Karpas-422 (cell line): Measurements from ENCODE around the gene IFT52. TPM values are rescaled to one million over a fixed set of nuclear protein-coding genes. Genes with fewer than 3 reads are reported as not detected.
A peak's percentile ranks its signal among the peaks of the same experiment; 100 is the strongest.

Experiments used
- DNase-seq: peaks from one replicate; pipeline ENCODE4 v3.0.0-alpha.2; 2015
- H2AFZ ChIP-seq: fragments of 200-600 bp; sonication (generic); 2 replicates; pipeline ENCODE4 v1.6.1; 2014; ENCODE audit warnings: antibody characterized with exemption, low read length, mixed read lengths
- H3K27ac ChIP-seq: fragments of 200-600 bp; sonication (generic); 2 replicates; pipeline ENCODE4 v1.5.1; 2014; ENCODE audit warnings: mild to moderate bottlenecking, low read length, moderate library complexity
- H3K27me3 ChIP-seq: fragments of 200-600 bp; sonication (generic); 2 replicates; pipeline ENCODE4 v1.6.1; 2014; ENCODE audit warnings: low read length, mixed read lengths
- H3K36me3 ChIP-seq: fragments of 200-600 bp; sonication (generic); 2 replicates; pipeline ENCODE4 v1.6.1; 2014; ENCODE audit warnings: low read length, mixed read lengths; ENCODE audit not compliant: insufficient read depth
- H3K4me1 ChIP-seq: fragments of 200-600 bp; sonication (generic); 2 replicates; pipeline ENCODE4 v1.6.1; 2014; ENCODE audit warnings: mild to moderate bottlenecking, low read length, mixed read lengths
- H3K4me2 ChIP-seq: fragments of 200-600 bp; sonication (generic); 2 replicates; pipeline ENCODE4 v1.6.1; 2014; ENCODE audit warnings: low read length, low read depth, mild to moderate bottlenecking; ENCODE audit not compliant: poor library complexity, severe bottlenecking
- H3K4me3 ChIP-seq: fragments of 200-600 bp; sonication (generic); 2 replicates; pipeline ENCODE4 v1.5.1; 2014; ENCODE audit warnings: mild to moderate bottlenecking, antibody characterized with exemption, low read length, mixed read lengths
- H3K79me2 ChIP-seq: fragments of 200-600 bp; sonication (generic); 2 replicates; pipeline ENCODE4 v1.6.1; 2014; ENCODE audit warnings: mild to moderate bottlenecking, low read length, mixed read lengths
- H3K9ac ChIP-seq: fragments of 200-600 bp; sonication (generic); 2 replicates; pipeline ENCODE4 v1.6.0; 2014; ENCODE audit warnings: low read length
- H3K9me2 ChIP-seq: fragments of 200-600 bp; sonication (generic), shearing (Covaris generic); replicated peaks from 2 replicates; pipeline ENCODE4 v1.6.0; 2014; ENCODE audit warnings: mild to moderate bottlenecking, low read length, moderate library complexity; ENCODE audit not compliant: insufficient read depth
- H3K9me3 ChIP-seq: fragments of 300-700, 200-600 bp; sonication (generic); 2 replicates; pipeline ENCODE4 v1.6.1; 2014; ENCODE audit warnings: low read length, mixed read lengths
- H4K20me1 ChIP-seq: fragments of 200-600 bp; sonication (generic); 2 replicates; pipeline ENCODE4 v1.6.1; 2014; ENCODE audit warnings: mild to moderate bottlenecking, antibody characterized with exemption, low read length, low read depth; ENCODE audit not compliant: insufficient read depth
- total RNA-seq: library from RNA; depleted of rRNA; stranded (reverse); fragments of >200 nt; shearing (Covaris generic); gene quantifications from 2 replicates; pipeline ENCODE4 v1.2.3, GENCODE V29; 2014; ENCODE audit warnings: low replicate concordance

Gene IFT52
- total RNA-seq, 1 experiment from 2014 or later = 34.5 TPM

DNA sequence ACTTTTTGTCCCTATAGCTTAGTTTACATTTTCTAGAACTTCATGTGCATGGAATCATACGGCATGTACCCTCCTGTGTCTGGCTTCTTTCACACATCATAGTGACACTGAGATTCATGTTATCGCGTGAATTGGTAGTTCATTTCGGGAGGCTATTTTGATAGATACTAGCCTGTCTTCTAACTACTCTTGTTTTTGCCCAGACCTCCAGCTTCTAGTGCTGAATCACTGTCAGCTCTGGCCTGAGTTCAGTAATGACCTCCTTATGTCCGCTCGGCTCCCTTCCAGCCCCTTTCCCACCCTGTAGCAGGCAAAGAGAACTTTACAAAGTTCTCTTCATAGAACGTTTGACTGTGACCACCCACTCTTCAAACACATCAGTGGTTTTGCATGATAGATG is 90.2 kb downstream of the IFT52 start:
- no peak overlapping the region for H2AFZ ChIP-seq

DNA sequence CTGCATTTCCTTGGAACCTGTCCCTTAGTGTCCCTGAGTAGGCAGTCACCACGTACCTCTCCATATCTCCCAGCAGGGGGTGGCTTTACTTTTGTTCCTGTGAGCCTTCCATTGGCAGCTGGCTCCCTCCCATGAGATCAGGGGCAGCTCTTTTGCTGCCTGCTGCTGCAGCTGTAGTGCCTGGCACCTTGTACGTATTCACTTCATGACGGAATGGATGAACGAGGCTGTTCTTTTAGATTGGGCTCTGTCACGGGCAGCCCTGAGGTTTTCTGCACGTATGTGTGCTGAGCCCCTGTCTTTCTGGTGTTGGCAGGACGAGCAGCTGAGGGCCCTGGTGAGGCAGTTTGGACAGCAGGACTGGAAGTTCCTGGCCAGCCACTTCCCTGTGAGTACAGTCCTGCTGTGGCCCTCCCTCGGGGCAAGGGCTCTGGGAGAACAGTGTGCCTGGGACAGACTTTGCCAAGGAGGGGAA is 90.8 kb downstream of the IFT52 start:
- Histone ChIP-seq H3K27ac (peak overlapping the region; percentile 96), H3K4me1 (peaks cover 39% of the 10 kb centered on the region), H3K36me3 (peaks cover 22% of the 10 kb centered on the region), H3K4me3 (peak overlapping the region; percentile 39; the same call in 1 of the 2 replicates), H2AFZ (no peak overlapping the region), H3K4me2 (peak overlapping the region; percentile 65), H4K20me1 (no peaks in the 10 kb centered on the region), H3K27me3 (no peaks in the 10 kb centered on the region), H3K9me3 (no peaks in the 10 kb centered on the region), H3K79me2 (peaks cover 30% of the 10 kb centered on the region), H3K9me2 (no peaks in the 10 kb centered on the region), H3K9ac (peak overlapping the region; percentile 68)
- DNase-seq = peak; percentile 65

More for the DNA sequence above, 90.2 kb downstream of the IFT52 start:
- peaks cover 39% of the 10 kb centered on the region for H3K4me1 ChIP-seq
- no peaks in the 10 kb centered on the region for H4K20me1 ChIP-seq
- H3K36me3 ChIP-seq = peaks cover 22% of the 10 kb centered on the region
- no peak for DNase-seq
- no peaks in the 10 kb centered on the region for H3K9me2 ChIP-seq
- H3K4me2 ChIP-seq = peak overlapping the region; percentile 65
- peak overlapping the region; percentile 68 for H3K9ac ChIP-seq
- peaks cover 35% of the 10 kb centered on the region for H3K79me2 ChIP-seq
- H3K27me3 ChIP-seq = no peaks in the 10 kb centered on the region
- no peaks in the 10 kb centered on the region for H3K9me3 ChIP-seq
- H3K27ac ChIP-seq = peak overlapping the region; percentile 96
- H3K4me3 ChIP-seq = peak overlapping the region; percentile 39; the same call in 1 of the 2 replicates

DNA sequence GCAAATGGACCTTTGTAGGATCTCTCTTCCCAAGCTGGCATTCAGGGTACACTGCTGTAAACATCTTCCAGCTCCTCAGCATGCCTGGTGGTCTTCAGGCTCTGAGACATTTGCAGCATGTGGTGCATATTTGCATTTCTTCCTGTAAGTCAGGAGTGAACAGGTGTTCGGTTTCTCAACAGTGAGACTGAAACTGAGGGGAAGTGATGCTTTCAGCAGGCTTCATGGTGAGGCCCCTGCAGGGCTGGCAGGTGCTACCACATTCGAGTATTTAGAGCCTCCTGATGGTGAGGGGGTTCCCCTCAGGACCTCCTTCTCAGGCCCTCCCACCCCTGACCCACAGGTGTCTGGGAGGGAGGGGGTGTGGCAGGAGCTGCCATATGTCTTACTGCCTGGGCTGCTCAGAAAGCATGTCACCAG is 91.3 kb downstream of the IFT52 start:
- Histone ChIP-seq H3K9ac (peak overlapping the region; percentile 68), H3K27me3 (no peaks in the 10 kb centered on the region), H3K27ac (peak overlapping the region; percentile 96), H3K4me1 (peaks cover 39% of the 10 kb centered on the region), H3K4me3 (peak overlapping the region; percentile 39; the same call in 1 of the 2 replicates), H3K9me3 (no peaks in the 10 kb centered on the region), H3K36me3 (peaks cover 18% of the 10 kb centered on the region), H3K9me2 (no peaks in the 10 kb centered on the region), H3K79me2 (peaks cover 25% of the 10 kb centered on the region), H4K20me1 (no peaks in the 10 kb centered on the region), H2AFZ (no peak overlapping the region), H3K4me2 (peak overlapping the region; percentile 65)
- DNase-seq = peak; percentile 85

- H2AFZ ChIP-seq = no peak overlapping the region
- peak overlapping the region; percentile 65 for H3K4me2 ChIP-seq
- peak overlapping the region; percentile 40 for H3K9ac ChIP-seq
- no peaks in the 10 kb centered on the region for H4K20me1 ChIP-seq
- no peaks in the 10 kb centered on the region for H3K9me3 ChIP-seq
- H3K36me3 ChIP-seq = peaks cover 14% of the 10 kb centered on the region
- DNase-seq = no peak
- peaks cover 39% of the 10 kb centered on the region for H3K4me1 ChIP-seq
- peaks cover 21% of the 10 kb centered on the region for H3K79me2 ChIP-seq
- H3K27me3 ChIP-seq = no peaks in the 10 kb centered on the region
- H3K27ac ChIP-seq = peak overlapping the region; percentile 96
- peak overlapping the region; percentile 39; the same call in 1 of the 2 replicates for H3K4me3 ChIP-seq
- no peaks in the 10 kb centered on the region for H3K9me2 ChIP-seq
Measured at GRCh38 chr20:43682446-43682845, 91.7 kb downstream of the IFT52 start.

DNA sequence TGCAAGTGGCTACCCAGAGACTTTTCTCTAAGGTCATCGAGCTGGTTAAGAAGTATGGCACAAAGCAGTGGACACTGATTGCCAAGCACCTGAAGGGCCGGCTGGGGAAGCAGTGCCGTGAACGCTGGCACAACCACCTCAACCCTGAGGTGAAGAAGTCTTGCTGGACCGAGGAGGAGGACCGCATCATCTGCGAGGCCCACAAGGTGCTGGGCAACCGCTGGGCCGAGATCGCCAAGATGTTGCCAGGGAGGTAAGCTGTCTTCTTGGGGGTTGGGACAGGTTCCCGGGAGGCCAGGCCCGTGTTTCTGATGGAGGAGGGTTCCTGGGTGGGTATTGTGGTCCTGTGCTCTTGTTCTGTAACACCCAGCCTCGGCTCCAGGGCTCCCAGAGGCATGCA is 96.1 kb downstream of the IFT52 start:
- Histone ChIP-seq H3K36me3 (peaks cover 22% of the 10 kb centered on the region), H3K9me3 (no peaks in the 10 kb centered on the region), H3K4me3 (no peak overlapping the region), H3K27me3 (no peaks in the 10 kb centered on the region), H3K9ac (no peak overlapping the region), H3K4me1 (peaks cover 18% of the 10 kb centered on the region), H3K27ac (no peak overlapping the region), H3K79me2 (peaks cover 14% of the 10 kb centered on the region), H3K4me2 (no peak overlapping the region), H4K20me1 (no peaks in the 10 kb centered on the region), H2AFZ (no peak overlapping the region), H3K9me2 (no peaks in the 10 kb centered on the region)
- DNase-seq = no peak

- H3K36me3 ChIP-seq = peaks cover 17% of the 10 kb centered on the region
- peaks cover 22% of the 10 kb centered on the region for H3K4me1 ChIP-seq
Measured at GRCh38 chr20:43689165-43689564, 98.4 kb downstream of the IFT52 start.

GRCh38 chr20:43690943-43691598 is 100.3 kb downstream of the IFT52 start:
- no peaks in the 10 kb centered on the region for H3K9me2 ChIP-seq
- H4K20me1 ChIP-seq = 0 out of 2 replicates have a peak, but pooled peaks cover 3% of the 10 kb centered on the region
- no peak overlapping the region for H3K27ac ChIP-seq
- peaks cover 22% of the 10 kb centered on the region for H3K4me1 ChIP-seq
- no peaks in the 10 kb centered on the region for H3K9me3 ChIP-seq
- H3K27me3 ChIP-seq = no peaks in the 10 kb centered on the region
- H3K9ac ChIP-seq = no peak overlapping the region
- no peak for DNase-seq
- peaks cover 25% of the 10 kb centered on the region for H3K36me3 ChIP-seq
- H2AFZ ChIP-seq = no peak overlapping the region
- no peak overlapping the region for H3K4me3 ChIP-seq
- peaks cover 8% of the 10 kb centered on the region for H3K79me2 ChIP-seq
- no peak overlapping the region for H3K4me2 ChIP-seq

More at GRCh38 chr20:43689165-43689564, 98.4 kb downstream of the IFT52 start:
- H3K9me3 ChIP-seq = no peaks in the 10 kb centered on the region
- H4K20me1 ChIP-seq = no peaks in the 10 kb centered on the region
- no peaks in the 10 kb centered on the region for H3K9me2 ChIP-seq
- H3K4me3 ChIP-seq = no peak overlapping the region
- peaks cover 5% of the 10 kb centered on the region; the same call in 1 of the 2 replicates for H3K79me2 ChIP-seq
- no peak for DNase-seq
- H3K4me2 ChIP-seq = no peak overlapping the region
- H3K9ac ChIP-seq = no peak overlapping the region
- no peaks in the 10 kb centered on the region for H3K27me3 ChIP-seq
- no peak overlapping the region for H2AFZ ChIP-seq
- H3K27ac ChIP-seq = no peak overlapping the region

DNA sequence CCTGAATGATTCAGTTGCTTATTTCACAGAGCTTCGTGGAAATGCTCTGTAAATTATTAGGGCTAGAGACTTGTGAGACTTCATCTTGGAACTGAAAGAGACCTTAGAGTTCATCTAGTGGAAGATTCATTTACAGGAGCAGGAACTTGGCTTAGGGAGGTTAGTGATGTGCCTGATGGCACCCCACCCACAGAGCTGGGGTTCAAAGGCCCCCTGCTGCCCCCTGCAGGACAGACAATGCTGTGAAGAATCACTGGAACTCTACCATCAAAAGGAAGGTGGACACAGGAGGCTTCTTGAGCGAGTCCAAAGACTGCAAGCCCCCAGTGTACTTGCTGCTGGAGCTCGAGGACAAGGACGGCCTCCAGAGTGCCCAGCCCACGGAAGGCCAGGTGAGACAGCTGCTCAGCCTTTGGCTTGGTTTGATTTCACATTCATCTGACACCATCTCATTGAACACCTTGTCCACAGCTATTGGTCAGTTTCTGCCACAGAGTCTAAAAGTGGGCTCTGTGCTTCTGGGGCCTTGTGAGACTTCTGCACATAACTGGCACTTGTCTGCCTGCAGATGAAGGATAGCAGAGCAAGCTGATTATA is 101.3 kb downstream of the IFT52 start:
- H3K9me3 ChIP-seq = no peaks in the 10 kb centered on the region
- H3K36me3 ChIP-seq = peaks cover 21% of the 10 kb centered on the region; the same call in 1 of the 2 replicates
- H2AFZ ChIP-seq = no peak overlapping the region
- H3K4me2 ChIP-seq = no peak overlapping the region
- H3K4me1 ChIP-seq = peaks cover 22% of the 10 kb centered on the region
- no peak overlapping the region for H3K4me3 ChIP-seq
- H3K79me2 ChIP-seq = peaks cover 8% of the 10 kb centered on the region
- peak; percentile 87 for DNase-seq
- H3K27ac ChIP-seq = peak overlapping the region; percentile 43; the same call in 1 of the 2 replicates
- H3K9ac ChIP-seq = no peak overlapping the region
- H3K27me3 ChIP-seq = no peaks in the 10 kb centered on the region
- no peaks in the 10 kb centered on the region for H3K9me2 ChIP-seq
- 0 out of 2 replicates have a peak, but pooled peaks cover 3% of the 10 kb centered on the region for H4K20me1 ChIP-seq
